Suprapubic skin (tissue), 4 donors: ENCODE measurements around the gene MLXIP. TPM values are rescaled to one million over a fixed set of nuclear protein-coding genes. Genes with fewer than 3 reads are reported as not detected.

Experiments used
- DNase-seq, 2 donors: peaks; one replicate each; pipeline ENCODE4 v3.0.0-alpha.2; 2019; ENCODE audit warnings: low spot score in 2 of 2
- H3K27ac ChIP-seq: fragments of 200-600 bp; sonication (generic); one replicate; pipeline ENCODE4 v1.5.1; 2019
- H3K27me3 ChIP-seq: fragments of 200-600 bp; sonication (generic); one replicate; pipeline ENCODE4 v1.5.1; 2019
- H3K36me3 ChIP-seq: fragments of 200-600 bp; sonication (generic); one replicate; pipeline ENCODE4 v1.5.1; 2019
- H3K4me1 ChIP-seq: fragments of 200-600 bp; sonication (generic); one replicate; pipeline ENCODE4 v1.5.1; 2019
- H3K4me3 ChIP-seq: fragments of 200-600 bp; sonication (generic); one replicate; pipeline ENCODE4 v1.5.1; 2019; ENCODE audit warnings: mild to moderate bottlenecking
- H3K9me3 ChIP-seq: fragments of 200-600 bp; sonication (generic); one replicate; pipeline ENCODE4 v1.5.1; 2019
- CTCF ChIP-seq, 2 donors: fragments of 200-600 bp in 1 of 2; fragments of 450-650 bp in 1 of 2; sonication (generic) in 1 of 2; IDR thresholded peaks; one replicate each; pipeline ENCODE4 v1.5.1; 2016 to 2019; ENCODE audit warnings: antibody characterized with exemption in 2 of 2, mild to moderate bottlenecking in 1 of 2, moderate library complexity in 1 of 2
- EP300 ChIP-seq: sonication (generic); formaldehyde crosslinking; IDR thresholded peaks from one replicate; pipeline ENCODE4 v1.6.1; 2017; ENCODE audit warnings: antibody characterized with exemption
- POLR2A ChIP-seq, 2 donors: fragments of 450-650 bp; IDR thresholded peaks; one replicate each; pipeline ENCODE4 v1.6.1; 2017; ENCODE audit warnings: antibody characterized with exemption in 2 of 2, mild to moderate bottlenecking in 2 of 2, moderate library complexity in 2 of 2
- POLR2AphosphoS5 ChIP-seq, 3 donors: sonication (generic); formaldehyde crosslinking; IDR thresholded peaks; one replicate each; pipeline ENCODE4 v1.6.1; 2017; ENCODE audit warnings: antibody characterized with exemption in 3 of 3
- WGBS: methylation state at CpG from one replicate; pipeline ENCODE4 v1.1.5; 2018; 5-methylcytosine and 5-hydroxymethylcytosine counted together
- total RNA-seq, 4 donors: library from RNA; depleted of rRNA; stranded (reverse); fragments of >200 nt; gene quantifications; one replicate each; pipeline ENCODE4 v1.1.0, GENCODE V29; 2016

Gene MLXIP
- total RNA-seq, 4 donors from 2014 or later = 25.2 to 91.4 (median 35.4) TPM

- Histone ChIP-seq H3K27me3 (no peaks in the 10 kb centered on the region), H3K36me3 (peaks cover 80% of the 10 kb centered on the region), H3K4me1 (no peaks in the 10 kb centered on the region), H3K9me3 (no peaks in the 10 kb centered on the region), H3K27ac (no peak overlapping the region), H3K4me3 (no peak overlapping the region)
- WGBS = 87% methylated on average over 10 of the region's 17 CpGs
- TF ChIP-seq POLR2A (IDR thresholded peaks at IDR 0.05) (no peak), EP300 (no peak), CTCF (IDR thresholded peaks at IDR 0.05) (no peak), POLR2AphosphoS5 (IDR thresholded peaks at IDR 0.05) (no peak)
- no peak for DNase-seq
Measured at GRCh38 chr12:122130150-122130549, 51.6 kb downstream of the MLXIP start.

- 87% methylated on average over 27 of the region's 28 CpGs for WGBS
- Histone ChIP-seq H3K4me1 (peaks cover 4% of the 10 kb centered on the region), H3K27ac (no peak overlapping the region), H3K4me3 (no peak overlapping the region), H3K36me3 (peaks cover 78% of the 10 kb centered on the region), H3K27me3 (no peaks in the 10 kb centered on the region), H3K9me3 (no peaks in the 10 kb centered on the region)
- no peak for TF ChIP-seq POLR2A (IDR thresholded peaks at IDR 0.05)
- no peak for TF ChIP-seq EP300
- TF ChIP-seq CTCF (IDR thresholded peaks at IDR 0.05) = no peak
- TF ChIP-seq POLR2AphosphoS5 (IDR thresholded peaks at IDR 0.05) = no peak
- no peak for DNase-seq
Measured at GRCh38 chr12:122133192-122133950, 54.8 kb downstream of the MLXIP start.

- Histone ChIP-seq H3K27me3 (no peaks in the 10 kb centered on the region), H3K27ac (no peak overlapping the region), H3K4me3 (no peak overlapping the region), H3K9me3 (no peaks in the 10 kb centered on the region), H3K4me1 (peaks cover 4% of the 10 kb centered on the region), H3K36me3 (peaks cover 77% of the 10 kb centered on the region)
- no peak for TF ChIP-seq POLR2A (IDR thresholded peaks at IDR 0.05)
- TF ChIP-seq POLR2AphosphoS5 (IDR thresholded peaks at IDR 0.05) = no peak
- 96% methylated on average over 12 of the region's 18 CpGs for WGBS
- DNase-seq = no peak
Measured at GRCh38 chr12:122135437-122136031, 57.0 kb downstream of the MLXIP start.

- peaks cover 79% of the 10 kb centered on the region for H3K36me3 ChIP-seq
- 64% methylated on average over 7 of the region's 10 CpGs for WGBS
Measured at GRCh38 chr12:122137229-122137628, 58.7 kb downstream of the MLXIP start.

GRCh38 chr12:122137681-122138080 lies 59.1 kb downstream of the MLXIP start:
- H3K4me1 ChIP-seq = peaks cover 4% of the 10 kb centered on the region
- peaks cover 79% of the 10 kb centered on the region for H3K36me3 ChIP-seq
- no peak overlapping the region for H3K4me3 ChIP-seq
- 66% methylated on average over 7 of the region's 11 CpGs for WGBS
- no peaks in the 10 kb centered on the region for H3K27me3 ChIP-seq
- no peaks in the 10 kb centered on the region for H3K9me3 ChIP-seq
- DNase-seq = no peak
- TF ChIP-seq POLR2A (IDR thresholded peaks at IDR 0.05) = no peak
- no peak overlapping the region for H3K27ac ChIP-seq

More at GRCh38 chr12:122137229-122137628, 58.7 kb downstream of the MLXIP start:
- no peak for TF ChIP-seq POLR2A (IDR thresholded peaks at IDR 0.05)
- H3K9me3 ChIP-seq = no peaks in the 10 kb centered on the region
- H3K4me3 ChIP-seq = no peak overlapping the region
- H3K27ac ChIP-seq = no peak overlapping the region
- H3K27me3 ChIP-seq = no peaks in the 10 kb centered on the region
- no peak for DNase-seq
- H3K4me1 ChIP-seq = peaks cover 4% of the 10 kb centered on the region

- Histone ChIP-seq H3K4me1 (peaks cover 4% of the 10 kb centered on the region), H3K27ac (no peak overlapping the region), H3K9me3 (no peaks in the 10 kb centered on the region), H3K4me3 (no peak overlapping the region), H3K36me3 (peaks cover 79% of the 10 kb centered on the region), H3K27me3 (no peaks in the 10 kb centered on the region)
- DNase-seq = no peak
- 77% methylated on average over 5 of the region's 11 CpGs for WGBS
- TF ChIP-seq EP300 (no peak), POLR2AphosphoS5 (IDR thresholded peaks at IDR 0.05) (no peak), CTCF (IDR thresholded peaks at IDR 0.05) (no peak), POLR2A (IDR thresholded peaks at IDR 0.05) (no peak)
Measured at GRCh38 chr12:122138181-122138580, 59.6 kb downstream of the MLXIP start.
